Liver (tissue), 3 donors: Measurements from ENCODE around the gene BPIFB1.

Experiments
- EGR1 ChIP-seq, 2 donors: IDR thresholded peaks; 2 replicates each; pipeline ENCODE4 v1.6.1; 2016 to 2018; ENCODE audit warnings: antibody characterized with exemption in 2 of 2, low read depth in 2 of 2
- FOXA1 ChIP-seq: IDR thresholded peaks from 2 replicates; pipeline ENCODE4 v1.6.1; 2016; ENCODE audit warnings: antibody characterized with exemption
- JUND ChIP-seq, 2 donors: IDR thresholded peaks; 2 replicates each; pipeline ENCODE4 v1.6.1; 2016; ENCODE audit warnings: antibody characterized with exemption in 2 of 2
- RAD21 ChIP-seq, 2 donors: IDR thresholded peaks; 2 replicates each; pipeline ENCODE4 v1.6.1; 2016; ENCODE audit warnings: antibody characterized with exemption in 2 of 2, mild to moderate bottlenecking in 2 of 2
- SP1 ChIP-seq: IDR thresholded peaks from 2 replicates; pipeline ENCODE4 v1.6.1; 2018; ENCODE audit warnings: antibody characterized with exemption, mild to moderate bottlenecking
- TAF1 ChIP-seq: conservative IDR thresholded peaks from 2 replicates; pipeline ENCODE4 v1.6.1; 2016; ENCODE audit warnings: antibody characterized with exemption, mild to moderate bottlenecking
- YY1 ChIP-seq: IDR thresholded peaks from 2 replicates; pipeline ENCODE4 v1.6.1; 2016; ENCODE audit warnings: antibody characterized with exemption, mild to moderate bottlenecking
- TF ChIP-seq, protein P1 (sequence below): fragments of 150-350 bp; IDR thresholded peaks from 2 replicates; pipeline ENCODE4 v1.5.1; 2017; ENCODE audit warnings: improper control_type of control experiment, low read depth, low read length; ENCODE audit not compliant: missing input control
- TF ChIP-seq, protein P2 (sequence below): IDR thresholded peaks from 2 replicates; pipeline ENCODE4 v1.6.1; 2016; ENCODE audit warnings: antibody characterized with exemption, mild to moderate bottlenecking
- TF ChIP-seq, protein P3 (sequence below): IDR thresholded peaks from 2 replicates; pipeline ENCODE4 v1.6.1; 2016; ENCODE audit warnings: antibody characterized with exemption
- TF ChIP-seq, protein P4 (sequence below): IDR thresholded peaks from 2 replicates; pipeline ENCODE4 v1.6.1; 2016; ENCODE audit warnings: antibody characterized with exemption
- donor health status: healthy.
- donor health status: healthy.

DNA sequence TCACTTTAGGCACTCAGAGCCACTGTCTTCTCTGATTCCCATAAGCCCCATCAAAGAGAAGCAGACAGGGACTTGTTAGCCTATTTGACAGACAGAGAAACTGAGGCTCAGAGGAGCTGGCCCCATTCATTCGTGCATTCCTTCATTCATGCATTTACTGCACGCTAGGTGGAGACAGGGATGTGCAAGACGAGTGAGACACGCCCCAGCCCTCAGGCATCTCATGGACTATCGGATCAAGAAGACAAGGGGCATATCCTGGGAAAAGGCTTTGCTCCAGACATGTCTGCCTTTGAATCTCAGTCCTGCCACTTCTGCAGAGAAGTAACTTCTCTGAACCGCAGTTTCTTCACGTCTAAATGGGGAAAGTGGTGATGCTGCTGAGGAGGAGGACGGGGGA lies 54.1 kb downstream of the BPIFB1 start:
- TF ChIP-seq YY1 (no peak), TAF1 (no peak), SP1 (no peak), RAD21 (IDR thresholded peaks at IDR 0.05) (no peak), EGR1 (IDR thresholded peaks at IDR 0.05; ENCODE audit: low read depth in 2 of 2) (no peak), JUND (IDR thresholded peaks at IDR 0.05) (no peak), FOXA1 (no peak)
- TF ChIP-seq, protein P1, sequence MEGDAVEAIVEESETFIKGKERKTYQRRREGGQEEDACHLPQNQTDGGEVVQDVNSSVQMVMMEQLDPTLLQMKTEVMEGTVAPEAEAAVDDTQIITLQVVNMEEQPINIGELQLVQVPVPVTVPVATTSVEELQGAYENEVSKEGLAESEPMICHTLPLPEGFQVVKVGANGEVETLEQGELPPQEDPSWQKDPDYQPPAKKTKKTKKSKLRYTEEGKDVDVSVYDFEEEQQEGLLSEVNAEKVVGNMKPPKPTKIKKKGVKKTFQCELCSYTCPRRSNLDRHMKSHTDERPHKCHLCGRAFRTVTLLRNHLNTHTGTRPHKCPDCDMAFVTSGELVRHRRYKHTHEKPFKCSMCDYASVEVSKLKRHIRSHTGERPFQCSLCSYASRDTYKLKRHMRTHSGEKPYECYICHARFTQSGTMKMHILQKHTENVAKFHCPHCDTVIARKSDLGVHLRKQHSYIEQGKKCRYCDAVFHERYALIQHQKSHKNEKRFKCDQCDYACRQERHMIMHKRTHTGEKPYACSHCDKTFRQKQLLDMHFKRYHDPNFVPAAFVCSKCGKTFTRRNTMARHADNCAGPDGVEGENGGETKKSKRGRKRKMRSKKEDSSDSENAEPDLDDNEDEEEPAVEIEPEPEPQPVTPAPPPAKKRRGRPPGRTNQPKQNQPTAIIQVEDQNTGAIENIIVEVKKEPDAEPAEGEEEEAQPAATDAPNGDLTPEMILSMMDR: no peak
- TF ChIP-seq, protein P2, sequence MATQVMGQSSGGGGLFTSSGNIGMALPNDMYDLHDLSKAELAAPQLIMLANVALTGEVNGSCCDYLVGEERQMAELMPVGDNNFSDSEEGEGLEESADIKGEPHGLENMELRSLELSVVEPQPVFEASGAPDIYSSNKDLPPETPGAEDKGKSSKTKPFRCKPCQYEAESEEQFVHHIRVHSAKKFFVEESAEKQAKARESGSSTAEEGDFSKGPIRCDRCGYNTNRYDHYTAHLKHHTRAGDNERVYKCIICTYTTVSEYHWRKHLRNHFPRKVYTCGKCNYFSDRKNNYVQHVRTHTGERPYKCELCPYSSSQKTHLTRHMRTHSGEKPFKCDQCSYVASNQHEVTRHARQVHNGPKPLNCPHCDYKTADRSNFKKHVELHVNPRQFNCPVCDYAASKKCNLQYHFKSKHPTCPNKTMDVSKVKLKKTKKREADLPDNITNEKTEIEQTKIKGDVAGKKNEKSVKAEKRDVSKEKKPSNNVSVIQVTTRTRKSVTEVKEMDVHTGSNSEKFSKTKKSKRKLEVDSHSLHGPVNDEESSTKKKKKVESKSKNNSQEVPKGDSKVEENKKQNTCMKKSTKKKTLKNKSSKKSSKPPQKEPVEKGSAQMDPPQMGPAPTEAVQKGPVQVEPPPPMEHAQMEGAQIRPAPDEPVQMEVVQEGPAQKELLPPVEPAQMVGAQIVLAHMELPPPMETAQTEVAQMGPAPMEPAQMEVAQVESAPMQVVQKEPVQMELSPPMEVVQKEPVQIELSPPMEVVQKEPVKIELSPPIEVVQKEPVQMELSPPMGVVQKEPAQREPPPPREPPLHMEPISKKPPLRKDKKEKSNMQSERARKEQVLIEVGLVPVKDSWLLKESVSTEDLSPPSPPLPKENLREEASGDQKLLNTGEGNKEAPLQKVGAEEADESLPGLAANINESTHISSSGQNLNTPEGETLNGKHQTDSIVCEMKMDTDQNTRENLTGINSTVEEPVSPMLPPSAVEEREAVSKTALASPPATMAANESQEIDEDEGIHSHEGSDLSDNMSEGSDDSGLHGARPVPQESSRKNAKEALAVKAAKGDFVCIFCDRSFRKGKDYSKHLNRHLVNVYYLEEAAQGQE: no peak
- TF ChIP-seq, protein P3, sequence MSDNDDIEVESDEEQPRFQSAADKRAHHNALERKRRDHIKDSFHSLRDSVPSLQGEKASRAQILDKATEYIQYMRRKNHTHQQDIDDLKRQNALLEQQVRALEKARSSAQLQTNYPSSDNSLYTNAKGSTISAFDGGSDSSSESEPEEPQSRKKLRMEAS: no peak
- TF ChIP-seq, protein P4, sequence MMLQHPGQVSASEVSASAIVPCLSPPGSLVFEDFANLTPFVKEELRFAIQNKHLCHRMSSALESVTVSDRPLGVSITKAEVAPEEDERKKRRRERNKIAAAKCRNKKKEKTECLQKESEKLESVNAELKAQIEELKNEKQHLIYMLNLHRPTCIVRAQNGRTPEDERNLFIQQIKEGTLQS: no peak
